Spleen (tissue), 7 donors: ENCODE data around the gene STOM.

Experiments used
- POLR2A ChIP-seq, 3 donors: fragments of 450-650 bp; IDR thresholded peaks; one replicate each; pipeline ENCODE4 v1.5.1; 2017; ENCODE audit warnings: antibody characterized with exemption in 3 of 3, mild to moderate bottlenecking in 1 of 3
- TF ChIP-seq, protein P1 (sequence below), 11 experiments: fragments of 200-600 bp in 7 of 11; fragments of 450-650 bp in 4 of 11; sonication (generic) in 4 of 11; IDR thresholded peaks in 8 of 11; conservative IDR thresholded peaks in 3 of 11; 1 replicate in 7 of 11; 2 replicates in 4 of 11; pipeline versions ENCODE4 v1.4.0 to v1.8.0; 2016 to 2021; ENCODE audit warnings: antibody characterized with exemption in 11 of 11, inconsistent platforms in 4 of 11, mild to moderate bottlenecking in 1 of 11
- donor health status: DM: no; HTN: no; CAD: no; lungs with moderate emphysema.
- donor health status: DM: no; HTN: no; CAD: no.
- donor health status: DM: no; HTN: no; CAD: no.

DNA sequence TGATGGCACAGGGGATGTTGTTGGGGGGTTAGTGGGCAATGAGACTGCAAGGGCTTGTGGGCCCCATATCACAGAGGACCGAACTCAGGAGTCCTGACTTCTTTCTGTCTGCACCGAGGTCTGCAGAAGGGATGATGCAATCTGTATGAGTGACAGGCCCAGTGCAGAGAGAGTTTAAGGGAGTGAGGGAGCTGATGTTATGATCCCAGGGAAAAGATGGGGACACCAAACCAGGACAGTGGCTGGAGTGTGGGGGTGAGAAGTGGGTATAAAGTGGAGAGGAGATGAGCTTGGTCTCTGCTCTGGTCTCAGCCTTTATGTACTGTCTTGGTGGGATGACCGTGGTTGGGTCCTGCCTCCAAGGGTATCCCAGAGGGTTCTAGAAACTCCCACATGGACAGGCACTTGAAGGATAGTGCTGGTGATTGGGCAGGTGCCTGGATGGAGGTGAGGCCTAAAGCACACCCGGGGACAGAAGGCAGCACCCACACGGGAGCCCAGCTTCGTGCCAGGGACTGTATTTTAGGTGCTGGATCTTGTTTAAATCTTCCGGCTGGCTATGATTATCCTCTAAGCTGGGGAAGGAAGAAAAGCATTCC is 80.2 kb downstream of the STOM start:
- TF ChIP-seq, protein P1, sequence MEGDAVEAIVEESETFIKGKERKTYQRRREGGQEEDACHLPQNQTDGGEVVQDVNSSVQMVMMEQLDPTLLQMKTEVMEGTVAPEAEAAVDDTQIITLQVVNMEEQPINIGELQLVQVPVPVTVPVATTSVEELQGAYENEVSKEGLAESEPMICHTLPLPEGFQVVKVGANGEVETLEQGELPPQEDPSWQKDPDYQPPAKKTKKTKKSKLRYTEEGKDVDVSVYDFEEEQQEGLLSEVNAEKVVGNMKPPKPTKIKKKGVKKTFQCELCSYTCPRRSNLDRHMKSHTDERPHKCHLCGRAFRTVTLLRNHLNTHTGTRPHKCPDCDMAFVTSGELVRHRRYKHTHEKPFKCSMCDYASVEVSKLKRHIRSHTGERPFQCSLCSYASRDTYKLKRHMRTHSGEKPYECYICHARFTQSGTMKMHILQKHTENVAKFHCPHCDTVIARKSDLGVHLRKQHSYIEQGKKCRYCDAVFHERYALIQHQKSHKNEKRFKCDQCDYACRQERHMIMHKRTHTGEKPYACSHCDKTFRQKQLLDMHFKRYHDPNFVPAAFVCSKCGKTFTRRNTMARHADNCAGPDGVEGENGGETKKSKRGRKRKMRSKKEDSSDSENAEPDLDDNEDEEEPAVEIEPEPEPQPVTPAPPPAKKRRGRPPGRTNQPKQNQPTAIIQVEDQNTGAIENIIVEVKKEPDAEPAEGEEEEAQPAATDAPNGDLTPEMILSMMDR (IDR thresholded peaks at IDR 0.05 in 8 of 11, conservative IDR thresholded peaks at IDR 0.05 in 3 of 11), result no peak
- no peak for TF ChIP-seq POLR2A (IDR thresholded peaks at IDR 0.05)
